ENCODE data around the gene TPPP. TPM values are rescaled to one million over a fixed set of nuclear protein-coding genes. Genes with fewer than 3 reads are reported as not detected.

TPPP gene
- total RNA-seq, 1 experiment from 2014 or later: 1.8 TPM

- TF ChIP-seq MAX (CRISPR knock-in tag; IDR thresholded peaks at IDR 0.05): no peak
- TF ChIP-seq CTCF (IDR thresholded peaks at IDR 0.05): no peak
- TF ChIP-seq CREB1 (CRISPR knock-in tag; IDR thresholded peaks at IDR 0.05): no peak
- no peak for TF ChIP-seq OVOL2 (CRISPR knock-in tag; IDR thresholded peaks at IDR 0.05; ENCODE audit: borderline replicate concordance)
- TF ChIP-seq ZNF317 (CRISPR knock-in tag; IDR thresholded peaks at IDR 0.05; ENCODE audit: borderline replicate concordance, low read depth): no peak
Observed at GRCh38 chr5:619444-619843, 73.7 kb downstream of the TPPP start (continued).

GRCh38 chr5:618450-618849 is 74.7 kb downstream of the TPPP start:
- DNase-seq (ENCODE audit: low spot score) (no peak), ATAC-seq (no peak)
- no peaks in the 10 kb centered on the region for H3K27me3 Mint-ChIP-seq (ENCODE audit: low read depth)
- peaks cover 57% of the 10 kb centered on the region for H3K36me3 Mint-ChIP-seq
- TF ChIP-seq NFYB (CRISPR knock-in tag; conservative IDR thresholded peaks at IDR 0.05; ENCODE audit: low read depth) (no peak), RORB (CRISPR knock-in tag; IDR thresholded peaks at IDR 0.05) (no peak)
- peaks cover 15% of the 10 kb centered on the region for H3K4me1 Mint-ChIP-seq
- peaks cover 5% of the 10 kb centered on the region; the same call in 1 of the 2 replicates for H3K9me3 Mint-ChIP-seq
- H3K27ac Mint-ChIP-seq: no peak overlapping the region
- CTCF ChIA-PET: no interaction called here
- POLR2A ChIA-PET: no interaction called here
- H3K4me3 Mint-ChIP-seq: no peak overlapping the region

DNA sequence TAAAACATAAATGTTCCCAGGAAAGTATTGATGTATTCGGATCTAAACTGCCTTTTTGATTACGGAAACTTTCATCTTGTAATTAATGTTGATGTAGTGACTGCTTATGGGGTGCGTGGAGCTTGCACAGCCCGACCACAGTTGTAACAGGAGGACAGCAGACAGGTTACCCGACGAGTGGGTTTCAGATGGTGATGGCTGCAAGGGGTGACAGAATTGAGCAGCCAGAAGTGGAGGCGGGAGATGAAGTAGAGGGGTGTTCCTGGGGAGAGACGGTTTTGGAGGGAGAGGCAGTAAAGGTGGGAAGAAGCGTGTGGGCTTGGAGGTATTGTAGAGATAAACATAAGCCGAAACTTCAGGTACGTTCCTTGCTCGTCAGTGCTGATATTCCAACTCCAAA is 75.3 kb downstream of the TPPP start:
- Mint-ChIP-seq H3K36me3 (peaks cover 60% of the 10 kb centered on the region), H3K27me3 (ENCODE audit: low read depth) (no peaks in the 10 kb centered on the region), H3K27ac (peak overlapping the region; percentile 46), H3K4me1 (peaks cover 18% of the 10 kb centered on the region), H3K9me3 (peaks cover 8% of the 10 kb centered on the region), H3K4me3 (no peak overlapping the region)
- TF ChIP-seq, protein P1, sequence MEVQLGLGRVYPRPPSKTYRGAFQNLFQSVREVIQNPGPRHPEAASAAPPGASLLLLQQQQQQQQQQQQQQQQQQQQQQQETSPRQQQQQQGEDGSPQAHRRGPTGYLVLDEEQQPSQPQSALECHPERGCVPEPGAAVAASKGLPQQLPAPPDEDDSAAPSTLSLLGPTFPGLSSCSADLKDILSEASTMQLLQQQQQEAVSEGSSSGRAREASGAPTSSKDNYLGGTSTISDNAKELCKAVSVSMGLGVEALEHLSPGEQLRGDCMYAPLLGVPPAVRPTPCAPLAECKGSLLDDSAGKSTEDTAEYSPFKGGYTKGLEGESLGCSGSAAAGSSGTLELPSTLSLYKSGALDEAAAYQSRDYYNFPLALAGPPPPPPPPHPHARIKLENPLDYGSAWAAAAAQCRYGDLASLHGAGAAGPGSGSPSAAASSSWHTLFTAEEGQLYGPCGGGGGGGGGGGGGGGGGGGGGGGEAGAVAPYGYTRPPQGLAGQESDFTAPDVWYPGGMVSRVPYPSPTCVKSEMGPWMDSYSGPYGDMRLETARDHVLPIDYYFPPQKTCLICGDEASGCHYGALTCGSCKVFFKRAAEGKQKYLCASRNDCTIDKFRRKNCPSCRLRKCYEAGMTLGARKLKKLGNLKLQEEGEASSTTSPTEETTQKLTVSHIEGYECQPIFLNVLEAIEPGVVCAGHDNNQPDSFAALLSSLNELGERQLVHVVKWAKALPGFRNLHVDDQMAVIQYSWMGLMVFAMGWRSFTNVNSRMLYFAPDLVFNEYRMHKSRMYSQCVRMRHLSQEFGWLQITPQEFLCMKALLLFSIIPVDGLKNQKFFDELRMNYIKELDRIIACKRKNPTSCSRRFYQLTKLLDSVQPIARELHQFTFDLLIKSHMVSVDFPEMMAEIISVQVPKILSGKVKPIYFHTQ (CRISPR knock-in tag; IDR thresholded peaks at IDR 0.05): no peak
- TF ChIP-seq NR2C2 (CRISPR knock-in tag; IDR thresholded peaks at IDR 0.05): no peak
- TF ChIP-seq, protein P2, sequence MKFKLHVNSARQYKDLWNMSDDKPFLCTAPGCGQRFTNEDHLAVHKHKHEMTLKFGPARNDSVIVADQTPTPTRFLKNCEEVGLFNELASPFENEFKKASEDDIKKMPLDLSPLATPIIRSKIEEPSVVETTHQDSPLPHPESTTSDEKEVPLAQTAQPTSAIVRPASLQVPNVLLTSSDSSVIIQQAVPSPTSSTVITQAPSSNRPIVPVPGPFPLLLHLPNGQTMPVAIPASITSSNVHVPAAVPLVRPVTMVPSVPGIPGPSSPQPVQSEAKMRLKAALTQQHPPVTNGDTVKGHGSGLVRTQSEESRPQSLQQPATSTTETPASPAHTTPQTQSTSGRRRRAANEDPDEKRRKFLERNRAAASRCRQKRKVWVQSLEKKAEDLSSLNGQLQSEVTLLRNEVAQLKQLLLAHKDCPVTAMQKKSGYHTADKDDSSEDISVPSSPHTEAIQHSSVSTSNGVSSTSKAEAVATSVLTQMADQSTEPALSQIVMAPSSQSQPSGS (CRISPR knock-in tag; IDR thresholded peaks at IDR 0.05; ENCODE audit: borderline replicate concordance, low read depth): no peak
- TF ChIP-seq, protein P3, sequence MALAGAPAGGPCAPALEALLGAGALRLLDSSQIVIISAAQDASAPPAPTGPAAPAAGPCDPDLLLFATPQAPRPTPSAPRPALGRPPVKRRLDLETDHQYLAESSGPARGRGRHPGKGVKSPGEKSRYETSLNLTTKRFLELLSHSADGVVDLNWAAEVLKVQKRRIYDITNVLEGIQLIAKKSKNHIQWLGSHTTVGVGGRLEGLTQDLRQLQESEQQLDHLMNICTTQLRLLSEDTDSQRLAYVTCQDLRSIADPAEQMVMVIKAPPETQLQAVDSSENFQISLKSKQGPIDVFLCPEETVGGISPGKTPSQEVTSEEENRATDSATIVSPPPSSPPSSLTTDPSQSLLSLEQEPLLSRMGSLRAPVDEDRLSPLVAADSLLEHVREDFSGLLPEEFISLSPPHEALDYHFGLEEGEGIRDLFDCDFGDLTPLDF (CRISPR knock-in tag; IDR thresholded peaks at IDR 0.05): no peak
- TF ChIP-seq, protein P4, sequence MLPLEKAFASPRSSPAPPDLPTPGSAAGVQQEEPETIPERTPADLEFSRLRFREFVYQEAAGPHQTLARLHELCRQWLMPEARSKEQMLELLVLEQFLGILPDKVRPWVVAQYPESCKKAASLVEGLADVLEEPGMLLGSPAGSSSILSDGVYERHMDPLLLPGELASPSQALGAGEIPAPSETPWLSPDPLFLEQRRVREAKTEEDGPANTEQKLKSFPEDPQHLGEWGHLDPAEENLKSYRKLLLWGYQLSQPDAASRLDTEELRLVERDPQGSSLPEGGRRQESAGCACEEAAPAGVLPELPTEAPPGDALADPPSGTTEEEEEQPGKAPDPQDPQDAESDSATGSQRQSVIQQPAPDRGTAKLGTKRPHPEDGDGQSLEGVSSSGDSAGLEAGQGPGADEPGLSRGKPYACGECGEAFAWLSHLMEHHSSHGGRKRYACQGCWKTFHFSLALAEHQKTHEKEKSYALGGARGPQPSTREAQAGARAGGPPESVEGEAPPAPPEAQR (CRISPR knock-in tag; IDR thresholded peaks at IDR 0.05): no peak
- ATAC-seq: no peak
- no peak for DNase-seq (ENCODE audit: low spot score)
- ChIA-PET CTCF (no interaction called here), POLR2A (no interaction called here)
